Suprapubic skin (tissue), 4 donors: ENCODE results near the gene OTUD7B. TPM values are rescaled to one million over a fixed set of nuclear protein-coding genes. Genes with fewer than 3 reads are reported as not detected.

Experiments used
- DNase-seq, 2 donors: peaks; one replicate each; pipeline ENCODE4 v3.0.0-alpha.2; 2019; ENCODE audit warnings: low spot score in 2 of 2
- H3K27ac ChIP-seq: fragments of 200-600 bp; sonication (generic); one replicate; pipeline ENCODE4 v1.5.1; 2019
- H3K27me3 ChIP-seq: fragments of 200-600 bp; sonication (generic); one replicate; pipeline ENCODE4 v1.5.1; 2019
- H3K36me3 ChIP-seq: fragments of 200-600 bp; sonication (generic); one replicate; pipeline ENCODE4 v1.5.1; 2019
- H3K4me1 ChIP-seq: fragments of 200-600 bp; sonication (generic); one replicate; pipeline ENCODE4 v1.5.1; 2019
- H3K4me3 ChIP-seq: fragments of 200-600 bp; sonication (generic); one replicate; pipeline ENCODE4 v1.5.1; 2019; ENCODE audit warnings: mild to moderate bottlenecking
- H3K9me3 ChIP-seq: fragments of 200-600 bp; sonication (generic); one replicate; pipeline ENCODE4 v1.5.1; 2019
- EP300 ChIP-seq: sonication (generic); formaldehyde crosslinking; IDR thresholded peaks from one replicate; pipeline ENCODE4 v1.6.1; 2017; ENCODE audit warnings: antibody characterized with exemption
- POLR2A ChIP-seq, 2 donors: fragments of 450-650 bp; IDR thresholded peaks; one replicate each; pipeline ENCODE4 v1.6.1; 2017; ENCODE audit warnings: antibody characterized with exemption in 2 of 2, mild to moderate bottlenecking in 2 of 2, moderate library complexity in 2 of 2
- POLR2AphosphoS5 ChIP-seq, 3 donors: sonication (generic); formaldehyde crosslinking; IDR thresholded peaks; one replicate each; pipeline ENCODE4 v1.6.1; 2017; ENCODE audit warnings: antibody characterized with exemption in 3 of 3
- WGBS: methylation state at CpG from one replicate; pipeline ENCODE4 v1.1.5; 2018; 5-methylcytosine and 5-hydroxymethylcytosine counted together
- total RNA-seq, 4 donors: library from RNA; depleted of rRNA; stranded (reverse); fragments of >200 nt; gene quantifications; one replicate each; pipeline ENCODE4 v1.1.0, GENCODE V29; 2016
- TF ChIP-seq, protein P1 (sequence below), 2 donors: fragments of 200-600 bp in 1 of 2; fragments of 450-650 bp in 1 of 2; sonication (generic) in 1 of 2; IDR thresholded peaks; one replicate each; pipeline ENCODE4 v1.5.1; 2016 to 2019; ENCODE audit warnings: antibody characterized with exemption in 2 of 2, mild to moderate bottlenecking in 1 of 2, moderate library complexity in 1 of 2

The OTUD7B gene
- total RNA-seq, 4 donors from 2014 or later, result 11.0 to 19.2 (median 15.0) TPM

DNA sequence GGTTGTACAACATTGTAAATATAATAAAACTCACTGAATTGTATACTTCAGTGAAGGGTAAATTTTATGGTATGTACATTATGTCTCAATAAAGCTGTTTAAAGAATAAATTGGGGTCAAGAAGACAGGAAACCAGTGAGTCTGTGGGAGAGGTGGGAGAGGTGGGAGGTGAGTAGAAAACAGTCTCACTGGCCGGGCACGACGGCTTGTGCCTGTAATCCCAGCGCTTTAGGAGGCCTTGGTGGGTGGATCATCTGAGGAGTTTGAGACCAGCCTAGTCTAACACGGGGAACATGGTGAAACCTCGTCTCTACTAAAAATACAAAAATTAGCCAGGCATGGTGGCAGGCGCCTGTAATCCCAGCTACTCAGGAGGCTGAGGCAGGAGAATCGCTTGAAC lies 78.1 kb downstream of the OTUD7B start:
- Histone ChIP-seq H3K36me3 (peaks cover 24% of the 10 kb centered on the region), H3K4me1 (peaks cover 28% of the 10 kb centered on the region), H3K27me3 (no peaks in the 10 kb centered on the region), H3K4me3 (no peak overlapping the region), H3K27ac (no peak overlapping the region), H3K9me3 (no peaks in the 10 kb centered on the region)
- 95% methylated on average over 8 of the region's 8 CpGs for WGBS
- TF ChIP-seq EP300 (no peak), POLR2AphosphoS5 (IDR thresholded peaks at IDR 0.05) (no peak), POLR2A (IDR thresholded peaks at IDR 0.05) (no peak)
- no peak for DNase-seq

DNA sequence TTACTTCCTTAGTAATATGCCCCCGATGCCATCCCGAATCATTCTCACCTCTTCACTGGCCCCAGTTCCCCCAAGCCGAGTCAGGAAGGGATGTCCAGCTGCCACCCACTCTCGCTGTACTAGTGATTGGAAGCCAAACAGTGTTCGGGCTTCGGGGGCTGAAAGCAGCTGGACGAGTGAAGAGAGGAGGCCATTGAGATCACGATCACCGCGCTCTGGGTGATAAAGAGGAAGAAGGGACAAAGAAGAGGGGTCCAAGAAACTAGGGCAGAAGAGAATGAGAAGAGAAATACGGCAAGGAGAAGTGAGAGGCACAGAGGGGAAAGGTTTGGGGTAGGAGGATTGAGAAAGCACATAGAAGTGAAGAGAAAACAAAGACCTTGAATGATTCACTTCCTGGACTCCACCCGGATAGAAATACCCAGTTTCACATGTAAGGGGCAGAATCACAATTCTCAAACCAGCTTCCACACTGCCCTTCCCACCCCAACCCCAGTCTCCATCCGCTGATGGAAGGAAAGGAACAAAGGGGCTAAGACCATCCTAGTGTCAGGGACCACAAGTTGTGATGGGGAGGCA lies 79.2 kb downstream of the OTUD7B start:
- WGBS, result 89% methylated on average over 13 of the region's 13 CpGs
- Histone ChIP-seq H3K4me3 (no peak overlapping the region), H3K36me3 (peaks cover 26% of the 10 kb centered on the region), H3K27me3 (no peaks in the 10 kb centered on the region), H3K27ac (no peak overlapping the region), H3K9me3 (no peaks in the 10 kb centered on the region), H3K4me1 (peaks cover 27% of the 10 kb centered on the region)
- DNase-seq, result no peak
- no peak for TF ChIP-seq POLR2AphosphoS5 (IDR thresholded peaks at IDR 0.05)
- TF ChIP-seq, protein P1, sequence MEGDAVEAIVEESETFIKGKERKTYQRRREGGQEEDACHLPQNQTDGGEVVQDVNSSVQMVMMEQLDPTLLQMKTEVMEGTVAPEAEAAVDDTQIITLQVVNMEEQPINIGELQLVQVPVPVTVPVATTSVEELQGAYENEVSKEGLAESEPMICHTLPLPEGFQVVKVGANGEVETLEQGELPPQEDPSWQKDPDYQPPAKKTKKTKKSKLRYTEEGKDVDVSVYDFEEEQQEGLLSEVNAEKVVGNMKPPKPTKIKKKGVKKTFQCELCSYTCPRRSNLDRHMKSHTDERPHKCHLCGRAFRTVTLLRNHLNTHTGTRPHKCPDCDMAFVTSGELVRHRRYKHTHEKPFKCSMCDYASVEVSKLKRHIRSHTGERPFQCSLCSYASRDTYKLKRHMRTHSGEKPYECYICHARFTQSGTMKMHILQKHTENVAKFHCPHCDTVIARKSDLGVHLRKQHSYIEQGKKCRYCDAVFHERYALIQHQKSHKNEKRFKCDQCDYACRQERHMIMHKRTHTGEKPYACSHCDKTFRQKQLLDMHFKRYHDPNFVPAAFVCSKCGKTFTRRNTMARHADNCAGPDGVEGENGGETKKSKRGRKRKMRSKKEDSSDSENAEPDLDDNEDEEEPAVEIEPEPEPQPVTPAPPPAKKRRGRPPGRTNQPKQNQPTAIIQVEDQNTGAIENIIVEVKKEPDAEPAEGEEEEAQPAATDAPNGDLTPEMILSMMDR (IDR thresholded peaks at IDR 0.05), result no peak
- no peak for TF ChIP-seq EP300
- no peak for TF ChIP-seq POLR2A (IDR thresholded peaks at IDR 0.05)

DNA sequence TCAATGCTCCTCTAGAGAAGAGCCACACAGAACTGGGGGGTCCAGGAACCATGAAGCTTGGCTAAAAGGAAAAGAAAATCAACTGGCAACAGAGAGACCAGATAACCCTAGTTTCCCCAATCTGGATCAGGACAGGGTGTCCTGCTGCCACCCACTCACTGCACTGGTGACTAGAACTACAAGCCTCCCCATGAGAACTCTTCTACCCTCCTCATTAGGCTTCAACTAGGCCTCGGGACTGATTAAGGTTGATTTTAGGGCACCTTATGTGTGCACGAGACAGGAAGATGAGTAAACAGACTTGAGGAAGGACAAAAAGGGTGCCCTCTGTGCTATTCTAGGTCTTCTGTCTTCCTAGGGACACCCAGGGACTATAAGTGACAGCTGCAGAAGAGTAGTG lies 80.7 kb downstream of the OTUD7B start:
- H3K4me3 ChIP-seq, result no peak overlapping the region
- DNase-seq, result no peak
- H3K4me1 ChIP-seq, result peaks cover 32% of the 10 kb centered on the region
- TF ChIP-seq, protein P1 (IDR thresholded peaks at IDR 0.05), result no peak
- TF ChIP-seq POLR2AphosphoS5 (IDR thresholded peaks at IDR 0.05), result no peak
- TF ChIP-seq POLR2A (IDR thresholded peaks at IDR 0.05), result no peak
- no peak for TF ChIP-seq EP300
- WGBS, result 100% methylated on average over 2 of the region's 2 CpGs
- no peaks in the 10 kb centered on the region for H3K27me3 ChIP-seq
- no peak overlapping the region for H3K27ac ChIP-seq
- H3K36me3 ChIP-seq, result peaks cover 40% of the 10 kb centered on the region
- no peaks in the 10 kb centered on the region for H3K9me3 ChIP-seq

DNA sequence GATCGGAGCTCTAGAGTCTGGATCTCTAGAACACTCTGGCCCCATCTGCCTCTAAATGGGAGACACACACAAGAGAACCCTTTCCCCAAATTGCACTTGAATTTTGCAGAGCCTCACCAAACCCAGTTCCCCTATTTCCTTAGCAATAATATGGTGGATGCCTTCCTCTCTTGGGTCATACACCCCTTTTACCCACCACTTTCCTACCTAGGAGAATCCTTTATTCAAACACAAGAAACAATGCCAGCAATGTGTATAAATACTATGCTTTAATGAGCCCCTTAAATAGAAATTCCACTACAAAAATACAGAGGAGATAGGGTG lies 82.2 kb downstream of the OTUD7B start:
- no peaks in the 10 kb centered on the region for H3K27me3 ChIP-seq
- H3K36me3 ChIP-seq, result peaks cover 54% of the 10 kb centered on the region
- no peak for DNase-seq
- no peaks in the 10 kb centered on the region for H3K9me3 ChIP-seq
- peak overlapping the region; percentile 97 for H3K4me3 ChIP-seq
- H3K4me1 ChIP-seq, result peaks cover 32% of the 10 kb centered on the region
- TF ChIP-seq POLR2A (IDR thresholded peaks at IDR 0.05) (no peak), POLR2AphosphoS5 (IDR thresholded peaks at IDR 0.05) (no peak), EP300 (no peak)
- TF ChIP-seq, protein P1 (IDR thresholded peaks at IDR 0.05), result no peak
- 0% methylated on average over 1 of the region's 1 CpG for WGBS
- peak overlapping the region; percentile 96 for H3K27ac ChIP-seq

DNA sequence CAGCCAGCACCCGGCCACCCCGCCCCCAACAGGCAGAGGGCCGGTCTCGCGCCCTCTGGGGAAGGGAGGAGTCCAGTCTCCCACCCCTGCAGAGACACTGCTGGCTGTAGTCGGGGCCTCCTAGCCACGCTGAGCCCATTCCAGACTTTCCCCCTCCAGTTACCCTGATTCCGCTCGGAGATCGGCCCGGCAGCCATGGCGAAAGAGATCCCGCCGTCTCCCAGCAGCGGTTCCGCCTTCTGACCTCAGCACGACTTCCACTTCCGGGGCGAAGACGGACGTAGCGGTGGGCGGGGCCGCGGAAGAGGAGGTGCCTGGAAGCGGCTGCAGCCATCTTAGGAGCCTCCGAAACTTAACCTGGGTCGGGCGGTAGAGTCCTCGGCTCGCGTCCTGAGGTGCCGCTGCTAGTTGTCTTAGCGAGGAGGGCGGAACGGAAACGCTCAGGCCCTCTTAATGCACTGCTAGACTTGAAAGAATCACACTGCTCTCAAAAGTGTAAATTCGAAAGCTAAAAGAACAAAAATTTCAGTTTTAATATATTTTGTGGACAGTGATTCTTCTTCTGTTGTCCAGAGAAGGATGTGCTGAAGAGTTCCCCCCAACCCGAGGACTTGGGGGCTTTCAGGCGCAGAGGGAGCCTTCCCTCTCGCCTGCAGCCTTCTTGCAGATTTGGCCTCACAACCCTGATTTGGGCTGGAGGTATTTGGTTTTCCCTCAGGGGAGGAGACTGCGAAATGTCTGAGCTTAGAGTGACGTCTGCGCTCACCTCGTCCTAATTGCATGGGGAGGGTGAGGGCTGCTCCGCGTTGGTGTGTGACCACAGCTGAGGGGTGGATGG lies 82.7 kb downstream of the OTUD7B start, which contains the start of gene SF3B4:
Gene SF3B4 (minus strand): TSS at position 241 of the 838 bp plus-strand sequence. CDS start 44 bp downstream, at position 197.
- TF ChIP-seq EP300 (no peak), POLR2AphosphoS5 (IDR thresholded peaks at IDR 0.05) (peak; percentile 75 to 93 (median 87)), POLR2A (IDR thresholded peaks at IDR 0.05) (peak; percentile 83 to 94)
- TF ChIP-seq, protein P1 (IDR thresholded peaks at IDR 0.05), result no peak
- peaks cover 54% of the 10 kb centered on the region for H3K36me3 ChIP-seq
- under 1% methylated on average over 39 of the region's 47 CpGs for WGBS
- no peaks in the 10 kb centered on the region for H3K27me3 ChIP-seq
- H3K4me1 ChIP-seq, result peaks cover 32% of the 10 kb centered on the region
- H3K27ac ChIP-seq, result peak within 1 kb of the TSS; percentile 96
- peak; percentile 97 to 98 for DNase-seq
- peak within 1 kb of the TSS; percentile 97 for H3K4me3 ChIP-seq
- no peaks in the 10 kb centered on the region for H3K9me3 ChIP-seq
